AG04450 (cell line): ENCODE data around the gene DNAJC15. TPM values are rescaled to one million over a fixed set of nuclear protein-coding genes. Genes with fewer than 3 reads are reported as not detected.

Source experiments
- CTCF ChIA-PET: fragments of 300-600, 350-600 bp; formaldehyde crosslinking; extraction: SDS; loops from one replicate; lab custom pipeline; 2022; ENCODE audit warnings: antibody characterized with exemption, inconsistent platforms; lab: Charles Lee
- POLR2A ChIA-PET: fragments of 350-600 bp; formaldehyde crosslinking; extraction: SDS; loops from one replicate; lab custom pipeline; 2021; ENCODE audit warnings: antibody characterized with exemption, inconsistent platforms; lab: Yijun Ruan, JAX
- DNase-seq: peaks from one replicate; pipeline ENCODE4 v3.0.0-alpha.2; 2011; ENCODE audit warnings: low read depth, low spot score
- H3K27ac ChIP-seq: one replicate; pipeline ENCODE4 v1.5.1; 2012; ENCODE audit warnings: low read depth, low read length, control low read depth
- H3K27me3 ChIP-seq: one replicate; pipeline ENCODE4 v1.6.0; 2012; ENCODE audit warnings: low read length; ENCODE audit not compliant: control insufficient read depth, insufficient read depth
- H3K4me3 ChIP-seq: 2 replicates; pipeline ENCODE4 v1.5.1; 2011; ENCODE audit warnings: mild to moderate bottlenecking, low read depth, low read length, control low read depth
- H3K9me3 ChIP-seq: 2 replicates; pipeline ENCODE4 v1.5.1; 2012; ENCODE audit warnings: low read length; ENCODE audit not compliant: control insufficient read depth, insufficient read depth
- polyA plus RNA-seq: library from polyadenylated mRNA; depleted of rRNA; stranded (reverse); fragments of >200 nt; gene quantifications from 2 replicates; pipeline ENCODE4 v1.2.3, GENCODE V29; 2011; rRNA removed
- TF ChIP-seq, protein P1 (sequence below): IDR thresholded peaks from 2 replicates; pipeline ENCODE4 v1.5.1; 2011; ENCODE audit warnings: low read depth, low read length, control low read depth, inconsistent platforms

Gene DNAJC15
- polyA plus RNA-seq, 1 experiment = 48.6 TPM

DNA sequence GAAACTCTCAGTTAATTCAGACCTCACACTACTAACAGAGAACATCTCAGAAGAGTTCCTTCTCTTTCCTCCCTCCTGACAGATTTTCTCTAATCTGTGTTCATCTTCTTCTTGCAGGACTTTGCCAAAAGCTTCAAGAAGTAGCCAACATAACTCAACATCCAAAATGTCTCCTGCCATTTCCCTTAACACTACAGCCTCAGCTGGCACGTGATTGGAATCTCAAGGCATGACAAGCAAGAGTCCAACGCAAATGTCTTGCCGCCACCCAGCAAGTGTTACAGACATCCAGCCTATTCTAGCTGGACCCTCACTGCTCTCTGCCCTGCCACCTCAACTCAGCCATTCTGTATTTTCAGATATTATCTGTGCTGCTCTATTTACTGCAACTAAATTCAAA, 135.1 kb downstream of the DNAJC15 start:
- ChIA-PET CTCF (no interaction called here), POLR2A (no interaction called here)
- H3K27me3 ChIP-seq = no peaks in the 10 kb centered on the region
- TF ChIP-seq, protein P1, sequence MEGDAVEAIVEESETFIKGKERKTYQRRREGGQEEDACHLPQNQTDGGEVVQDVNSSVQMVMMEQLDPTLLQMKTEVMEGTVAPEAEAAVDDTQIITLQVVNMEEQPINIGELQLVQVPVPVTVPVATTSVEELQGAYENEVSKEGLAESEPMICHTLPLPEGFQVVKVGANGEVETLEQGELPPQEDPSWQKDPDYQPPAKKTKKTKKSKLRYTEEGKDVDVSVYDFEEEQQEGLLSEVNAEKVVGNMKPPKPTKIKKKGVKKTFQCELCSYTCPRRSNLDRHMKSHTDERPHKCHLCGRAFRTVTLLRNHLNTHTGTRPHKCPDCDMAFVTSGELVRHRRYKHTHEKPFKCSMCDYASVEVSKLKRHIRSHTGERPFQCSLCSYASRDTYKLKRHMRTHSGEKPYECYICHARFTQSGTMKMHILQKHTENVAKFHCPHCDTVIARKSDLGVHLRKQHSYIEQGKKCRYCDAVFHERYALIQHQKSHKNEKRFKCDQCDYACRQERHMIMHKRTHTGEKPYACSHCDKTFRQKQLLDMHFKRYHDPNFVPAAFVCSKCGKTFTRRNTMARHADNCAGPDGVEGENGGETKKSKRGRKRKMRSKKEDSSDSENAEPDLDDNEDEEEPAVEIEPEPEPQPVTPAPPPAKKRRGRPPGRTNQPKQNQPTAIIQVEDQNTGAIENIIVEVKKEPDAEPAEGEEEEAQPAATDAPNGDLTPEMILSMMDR = no peak
- no peak overlapping the region for H3K4me3 ChIP-seq
- no peak for DNase-seq
- H3K27ac ChIP-seq = no peak overlapping the region
- no peaks in the 10 kb centered on the region for H3K9me3 ChIP-seq

DNA sequence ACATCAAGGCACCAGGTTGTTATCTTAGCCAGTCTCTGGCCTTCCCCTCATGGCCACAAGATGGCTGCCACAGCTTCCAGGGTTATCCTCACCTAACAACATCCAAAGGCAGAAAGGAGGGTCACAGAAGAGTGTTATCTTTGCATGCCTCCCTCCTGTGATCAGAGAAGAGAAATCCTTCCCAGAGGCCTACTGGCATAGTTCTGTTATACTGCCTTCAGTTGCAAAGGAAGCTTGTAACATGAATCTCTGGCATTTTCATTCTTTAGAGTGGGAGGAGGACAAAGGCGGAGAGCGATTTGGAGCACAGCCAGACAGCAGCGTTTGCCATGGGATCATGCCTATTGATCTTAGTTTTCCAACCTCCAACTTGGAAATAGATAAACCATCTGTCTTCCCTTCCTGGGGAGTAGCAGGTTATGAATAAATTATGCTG, 135.7 kb downstream of the DNAJC15 start:
- H3K27ac ChIP-seq = no peak overlapping the region
- no peaks in the 10 kb centered on the region for H3K27me3 ChIP-seq
- no peak overlapping the region for H3K4me3 ChIP-seq
- CTCF ChIA-PET = no interaction called here
- no peaks in the 10 kb centered on the region for H3K9me3 ChIP-seq
- DNase-seq = peak; percentile 3
- POLR2A ChIA-PET = no interaction called here
- TF ChIP-seq, protein P1 = peak; percentile 38

Other genes with a start within 250 kb of the DNAJC15 start
- 0.02 TPM in 2 replicates for gene FAM216B, start 242.0 kb upstream of the DNAJC15 start, polyA plus RNA-seq
- 4.0 and 6.0 TPM in 2 replicates for gene EPSTI1, start 31.3 kb upstream of the DNAJC15 start, polyA plus RNA-seq